ENCODE results near the gene SPTB.

SPTB gene

DNA sequence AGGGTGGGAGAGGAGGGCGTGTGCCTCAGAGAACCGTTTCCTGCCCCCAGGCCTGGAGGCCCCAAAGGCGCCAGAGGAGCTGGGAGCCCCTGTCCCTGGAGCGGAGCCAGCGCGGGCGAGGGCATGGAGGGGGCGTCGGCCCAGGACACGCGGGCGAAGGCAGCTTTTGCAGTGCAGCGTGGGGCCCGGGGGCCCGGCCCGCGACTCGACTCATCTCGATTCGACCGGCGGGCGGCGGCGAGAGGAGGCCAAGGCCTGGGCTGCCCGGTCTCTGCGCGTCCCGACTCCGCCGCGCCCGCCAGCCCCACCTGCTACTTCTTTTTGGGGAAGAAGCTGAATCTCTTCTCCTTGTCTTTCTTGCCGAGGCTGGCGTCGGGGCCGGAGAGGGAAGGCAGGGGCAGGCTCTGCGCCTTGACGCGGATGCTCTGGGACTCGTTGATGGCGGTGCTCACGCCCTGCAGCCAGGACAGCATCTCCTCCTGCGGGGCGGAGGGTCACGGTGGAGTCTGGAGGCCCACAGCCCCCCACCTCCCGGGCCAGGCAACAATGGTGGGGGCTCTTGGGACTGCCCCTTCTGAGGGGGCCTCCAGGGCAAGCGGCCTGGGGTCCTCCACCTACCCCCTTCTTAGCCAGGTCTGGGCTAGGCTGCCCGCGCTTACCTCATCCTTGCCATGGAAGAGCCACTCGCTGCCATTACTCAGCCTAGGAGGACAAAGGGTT is 130.6 kb downstream of the SPTB start:
- no peak for DNase-seq (ENCODE audit: low spot score)

DNA sequence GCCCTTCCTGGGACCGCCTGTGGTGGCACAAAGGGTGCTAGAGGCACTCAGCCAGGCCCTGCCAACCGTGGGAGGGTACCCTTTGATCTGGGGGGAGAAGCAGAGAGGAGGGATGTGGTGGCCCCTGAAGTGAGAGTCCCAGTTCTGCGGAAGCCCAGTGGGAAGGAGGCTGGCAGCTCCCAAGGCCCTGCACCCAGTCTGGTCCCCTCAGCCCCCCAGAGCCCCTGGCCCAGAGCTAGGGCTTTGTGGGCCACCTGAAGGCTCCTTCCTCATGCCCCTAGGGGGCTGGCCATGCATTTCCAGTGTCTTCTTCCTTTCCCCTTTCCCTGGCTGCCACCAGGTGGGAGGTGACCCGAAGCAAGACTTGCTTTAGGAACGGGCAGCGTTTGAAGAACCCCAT is 131.2 kb downstream of the SPTB start:
- DNase-seq (ENCODE audit: low spot score), result no peak

DNA sequence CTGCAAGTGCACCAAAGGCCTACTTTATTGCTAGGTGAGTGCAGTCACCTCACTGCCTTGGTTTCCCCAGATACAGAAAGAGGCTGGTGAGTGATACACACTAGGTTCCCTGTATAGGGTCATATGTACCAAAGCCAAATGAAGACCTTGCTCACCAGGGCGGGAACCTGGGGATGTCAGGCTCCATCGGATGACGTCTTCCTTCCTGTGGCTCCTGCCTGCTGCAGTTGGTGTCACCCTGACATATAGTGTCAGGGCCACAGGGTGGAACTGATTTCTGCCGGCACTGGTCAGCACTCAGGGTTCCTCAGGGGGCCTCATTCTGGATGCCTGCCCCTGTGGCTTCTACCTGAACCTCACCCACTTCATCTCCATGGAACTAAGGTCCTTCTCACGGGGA is 132.4 kb downstream of the SPTB start:
- DNase-seq (ENCODE audit: low spot score), result no peak

DNA sequence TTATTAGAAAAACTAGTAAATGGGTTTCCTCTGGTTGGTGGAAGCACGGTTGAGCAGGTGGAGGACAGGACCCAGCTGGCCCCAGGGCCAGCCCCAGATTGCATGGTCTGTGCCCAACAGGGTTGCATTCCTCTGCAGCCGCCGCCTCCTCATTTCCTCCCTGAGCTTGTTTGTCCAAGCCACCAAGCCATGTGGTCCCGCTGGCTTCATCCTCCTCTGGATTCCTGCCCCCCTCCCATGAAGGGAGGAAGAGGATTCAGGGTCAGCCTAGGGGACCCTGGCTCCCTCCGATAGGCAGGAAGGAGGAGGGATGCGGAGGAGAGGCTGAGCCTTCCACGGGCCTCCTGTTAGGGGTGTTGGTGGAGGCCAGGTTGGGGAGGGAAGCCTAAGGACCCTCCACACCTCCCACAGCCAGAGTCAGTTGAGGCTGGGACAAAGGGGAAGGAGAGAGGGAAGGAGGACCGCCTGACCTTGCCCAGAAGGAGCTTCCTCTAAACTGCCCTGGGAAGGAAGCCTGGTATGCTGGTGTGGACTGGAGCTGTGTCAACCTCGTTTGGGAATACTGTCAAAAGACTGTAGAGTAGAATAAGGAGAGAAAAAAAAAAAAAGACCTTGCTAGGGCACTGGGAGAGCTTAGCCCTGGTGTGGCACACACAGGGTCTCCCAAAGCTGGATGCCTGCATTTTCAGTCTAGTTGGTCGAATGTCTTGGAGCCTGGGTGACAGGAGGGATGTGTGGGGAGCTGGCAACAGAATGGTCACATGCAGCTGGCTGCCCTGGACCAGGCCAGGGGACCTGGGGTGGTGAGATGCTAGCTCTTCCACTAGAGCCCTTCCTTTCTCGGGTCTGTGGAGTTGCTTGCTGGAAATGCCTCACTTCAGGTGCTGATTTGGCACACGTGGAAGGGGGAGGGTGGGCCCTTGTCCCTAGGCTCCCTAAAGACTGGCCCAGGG is 133.1 kb downstream of the SPTB start:
- no peak for DNase-seq (ENCODE audit: low spot score)

DNA sequence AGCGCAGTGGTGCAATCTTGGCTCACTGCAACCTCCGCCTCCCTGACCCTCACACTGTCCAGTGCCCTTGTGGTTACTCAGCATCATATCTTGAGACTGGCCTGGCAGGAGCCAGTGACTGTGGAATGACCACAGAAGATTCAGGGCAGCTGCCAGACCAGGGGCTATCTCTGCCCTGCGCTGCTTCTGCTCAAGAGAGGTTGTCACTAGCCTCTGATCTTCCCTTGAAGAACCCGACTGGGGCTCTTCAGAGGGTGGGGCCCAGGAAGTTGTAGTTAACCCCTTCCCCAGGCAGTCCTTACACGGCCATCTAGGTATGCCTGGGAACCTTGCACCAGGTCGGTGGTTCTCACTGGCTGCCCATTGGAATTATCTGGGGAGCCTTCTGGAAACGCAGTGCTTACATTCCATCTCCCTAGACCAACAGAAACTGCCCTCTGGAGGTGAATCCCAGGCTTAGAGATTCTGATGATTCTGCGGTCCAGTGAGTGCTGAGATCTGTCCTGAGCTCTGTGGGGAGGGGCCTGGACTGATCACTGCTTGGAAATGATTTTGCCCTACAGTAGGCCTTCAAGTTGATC is 134.1 kb downstream of the SPTB start:
- no peak for DNase-seq (ENCODE audit: low spot score)

DNA sequence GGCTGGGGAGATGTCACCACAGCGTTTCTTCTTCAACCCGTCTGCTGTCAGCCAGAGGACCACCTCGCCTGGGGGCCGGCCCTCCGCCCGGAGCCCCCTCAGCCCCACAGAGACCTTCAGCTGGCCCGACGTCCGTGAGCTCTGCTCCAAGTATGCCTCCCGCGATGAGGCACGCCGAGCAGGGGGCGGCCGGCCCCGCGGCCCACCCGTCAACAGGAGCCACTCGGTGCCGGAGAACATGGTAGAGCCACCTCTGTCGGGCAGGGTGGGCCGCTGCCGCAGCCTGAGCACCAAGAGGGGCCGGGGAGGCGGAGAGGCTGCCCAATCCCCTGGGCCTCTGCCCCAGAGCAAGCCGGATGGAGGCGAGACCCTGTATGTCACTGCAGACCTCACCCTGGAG is 136.6 kb downstream of the SPTB start:
- no peak for DNase-seq (ENCODE audit: low spot score)

DNA sequence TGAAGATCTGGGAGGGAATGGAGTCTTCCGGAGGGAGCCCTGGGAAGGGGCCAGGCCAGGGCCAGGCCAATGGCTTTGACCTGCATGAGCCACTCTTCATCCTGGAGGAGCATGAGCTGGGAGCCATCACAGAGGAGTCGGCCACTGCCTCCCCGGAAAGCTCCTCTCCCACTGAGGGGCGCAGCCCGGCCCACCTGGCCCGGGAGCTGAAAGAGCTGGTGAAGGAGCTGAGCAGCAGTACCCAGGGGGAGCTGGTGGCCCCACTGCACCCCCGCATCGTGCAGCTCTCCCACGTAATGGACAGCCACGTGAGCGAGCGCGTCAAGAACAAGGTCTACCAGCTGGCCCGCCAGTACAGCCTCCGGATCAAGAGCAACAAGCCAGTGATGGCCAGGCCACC is 137.7 kb downstream of the SPTB start:
- no peak for DNase-seq (ENCODE audit: low spot score)

- no peak for DNase-seq (ENCODE audit: low spot score)
Observed at GRCh38 chr14:64741200-64741599, 138.5 kb downstream of the SPTB start.

DNA sequence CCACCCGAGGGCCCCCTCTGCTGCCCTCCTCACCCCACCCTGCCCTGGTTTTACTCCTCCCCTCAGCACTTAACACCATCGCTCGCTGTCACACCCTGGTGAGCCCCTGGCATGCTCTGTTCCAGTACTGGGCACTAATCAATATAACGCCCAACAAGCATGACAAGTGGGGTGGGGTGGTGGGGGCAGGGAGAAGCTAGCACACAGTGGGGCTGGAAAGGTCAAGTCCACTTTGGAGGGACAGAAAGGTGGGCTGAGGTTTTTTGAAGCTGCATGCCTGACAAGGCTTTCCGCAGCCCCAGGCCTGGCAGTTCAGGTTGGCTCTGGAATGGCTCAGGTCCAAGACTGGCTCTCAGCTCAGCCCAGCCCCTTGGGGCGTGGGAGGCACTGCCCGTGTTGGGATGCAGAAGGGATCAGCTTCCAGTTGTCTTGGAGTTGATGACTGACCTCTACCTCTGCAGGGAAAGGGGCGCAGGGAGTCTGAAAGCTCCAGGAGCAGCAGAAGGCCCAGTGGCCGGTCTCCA is 141.4 kb downstream of the SPTB start:
- DNase-seq (ENCODE audit: low spot score), result no peak

DNA sequence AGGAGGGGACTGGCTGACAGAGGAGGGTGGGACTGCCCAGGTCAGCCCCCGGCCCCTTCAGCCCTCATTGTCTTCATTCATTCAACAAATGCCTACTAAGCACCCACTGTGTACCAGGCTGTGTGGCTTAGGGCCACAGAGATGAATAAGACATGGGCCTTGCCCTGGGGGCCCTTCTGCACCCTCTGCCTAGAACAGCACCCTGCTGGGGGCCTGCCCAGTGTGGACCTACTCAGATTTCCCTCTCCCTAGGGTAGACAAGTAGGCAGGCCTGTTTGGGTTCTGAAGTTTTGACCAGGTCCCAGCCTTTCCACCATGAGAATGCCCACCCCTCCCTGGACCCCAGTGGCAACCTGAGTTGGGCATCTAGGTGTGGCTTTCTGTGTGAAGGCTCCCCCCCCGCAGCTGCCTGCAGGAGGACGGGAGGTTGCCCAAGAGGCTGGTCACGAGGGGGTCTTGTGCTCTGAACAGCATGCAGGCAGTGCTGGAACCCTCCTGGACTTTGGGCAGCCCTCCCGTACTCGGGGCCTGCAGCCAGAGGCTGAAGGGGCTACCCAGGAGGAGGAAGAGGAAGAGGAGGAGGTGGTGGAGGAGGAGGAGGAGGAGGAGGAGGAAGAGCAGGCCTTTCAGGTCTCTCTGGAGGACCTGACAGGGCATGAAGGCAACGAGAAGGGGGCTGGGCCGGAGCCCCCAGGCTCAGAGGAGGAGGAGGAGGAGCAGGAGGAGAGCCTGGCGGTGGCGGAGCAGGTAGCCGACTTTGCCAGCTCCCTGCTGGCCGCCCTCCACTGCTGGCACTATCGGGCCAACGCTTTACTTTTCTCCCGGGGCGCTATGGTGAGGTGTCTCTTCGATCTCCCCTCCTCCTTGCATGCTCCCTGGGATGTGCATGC is 142.1 kb downstream of the SPTB start:
- no peak for DNase-seq (ENCODE audit: low spot score)

DNA sequence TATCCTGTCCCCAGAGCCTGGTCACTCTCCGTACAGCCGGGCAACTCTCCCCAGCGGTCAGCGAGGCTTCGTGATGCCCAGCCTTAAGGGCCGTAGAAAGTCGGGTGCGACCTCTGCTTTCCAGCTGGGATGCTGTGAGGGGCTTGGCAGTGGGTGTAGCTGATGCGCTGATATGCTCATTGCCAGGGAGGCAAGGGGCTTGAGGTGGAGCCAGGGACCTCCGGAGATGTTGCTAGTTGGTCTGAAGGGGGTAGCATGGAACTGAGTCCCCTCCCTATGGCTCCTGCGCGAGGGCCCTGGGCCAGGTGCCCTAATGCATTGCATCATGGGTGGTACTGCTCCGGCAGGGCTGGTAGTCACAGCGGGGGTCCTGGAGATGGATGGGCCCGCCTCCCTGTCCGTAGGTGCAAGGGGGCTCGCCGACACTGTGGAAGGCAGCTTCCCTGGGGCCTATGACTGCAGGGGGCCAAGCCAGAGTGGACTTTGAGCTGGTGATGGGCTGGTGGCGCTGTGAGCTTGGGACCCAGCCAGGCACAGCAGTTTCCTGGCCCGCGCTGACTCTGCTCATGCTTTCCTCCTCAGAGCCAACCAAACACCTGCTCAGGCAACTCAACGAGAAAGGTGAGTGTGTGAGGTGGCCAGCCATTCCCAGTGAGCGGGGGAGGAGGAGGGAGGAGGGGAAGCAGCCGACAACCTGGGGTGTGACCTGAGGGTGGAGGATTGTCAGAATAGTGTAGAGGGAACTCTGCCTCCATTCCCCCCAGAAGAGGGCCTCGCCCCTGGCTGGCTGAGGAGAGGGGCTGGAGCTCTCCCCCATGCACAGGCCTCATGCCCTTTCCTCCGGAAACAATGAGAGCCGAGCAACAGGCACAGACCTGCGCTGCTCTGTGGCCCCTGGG is 143.2 kb downstream of the SPTB start:
- DNase-seq (ENCODE audit: low spot score), result no peak

DNA sequence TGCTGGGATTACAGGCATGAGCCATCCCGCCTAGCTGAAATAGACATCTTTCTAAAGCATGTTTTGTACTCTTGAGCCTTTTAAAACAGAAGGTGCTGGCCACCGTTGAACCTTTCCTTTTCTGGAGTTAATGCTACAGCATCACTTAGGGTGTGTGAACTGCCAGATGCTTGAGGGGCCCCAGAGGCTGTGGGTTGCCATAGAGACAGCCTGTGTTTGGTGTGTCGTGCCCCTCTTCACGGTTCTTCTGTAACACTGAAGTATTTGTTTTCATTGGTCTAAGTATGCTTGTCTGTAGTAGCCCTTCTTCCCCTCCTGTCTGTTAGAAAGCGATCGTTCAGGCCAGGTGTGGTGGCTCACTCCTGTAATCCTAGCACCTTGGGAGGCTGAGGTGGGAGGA is 144.7 kb downstream of the SPTB start:
- no peak for DNase-seq (ENCODE audit: low spot score)

DNA sequence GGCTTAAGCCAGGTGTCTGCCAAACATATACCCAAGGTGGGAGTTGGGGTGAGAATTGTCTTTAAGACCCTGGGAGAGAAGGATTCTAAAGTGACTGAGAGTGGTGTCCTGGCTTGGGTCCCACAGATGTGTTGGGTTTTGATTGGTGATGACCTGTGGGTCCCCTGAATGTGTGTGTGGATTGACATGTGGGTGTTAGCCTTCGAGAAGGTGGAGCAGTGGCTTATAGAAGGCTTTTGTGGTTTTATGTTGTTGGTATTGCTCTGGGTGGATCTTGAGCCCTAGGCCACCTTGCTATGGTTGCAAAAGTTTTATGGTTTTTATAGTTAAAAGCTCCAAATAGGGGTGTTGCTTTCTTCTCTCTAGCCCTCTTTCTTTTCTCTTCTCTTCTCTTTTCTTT is 145.8 kb downstream of the SPTB start:
- DNase-seq (ENCODE audit: low spot score), result no peak

GRCh38 chr14:64733321-64733720 is 146.4 kb downstream of the SPTB start:
- DNase-seq (ENCODE audit: low spot score), result no peak

GRCh38 chr14:64732536-64733120 is 147.1 kb downstream of the SPTB start:
- DNase-seq (ENCODE audit: low spot score), result no peak

- DNase-seq (ENCODE audit: low spot score), result no peak
Observed at GRCh38 chr14:64732066-64732465, 147.6 kb downstream of the SPTB start.

- DNase-seq (ENCODE audit: low spot score), result no peak
Observed at GRCh38 chr14:64731141-64731581, 148.5 kb downstream of the SPTB start.

GRCh38 chr14:64730681-64731080 is 149.0 kb downstream of the SPTB start:
- DNase-seq (ENCODE audit: low spot score), result no peak

- no peak for DNase-seq (ENCODE audit: low spot score)
Observed at GRCh38 chr14:64730061-64730440, 149.7 kb downstream of the SPTB start.

GRCh38 chr14:64729386-64730060 is 150.2 kb downstream of the SPTB start:
- DNase-seq (ENCODE audit: low spot score), result no peak

Data from RKO (cell line).